HEK293 (cell line): Measurements from ENCODE around the gene GSG1L.

Source experiments
- CTCF ChIA-PET: fragments of 350-600 bp; formaldehyde crosslinking; extraction: SDS; loops from one replicate; lab custom pipeline; 2021; ENCODE audit warnings: antibody characterized with exemption; lab: Yijun Ruan, JAX
- POLR2A ChIA-PET: fragments of 300-600 bp; formaldehyde crosslinking; extraction: SDS; loops from one replicate; lab custom pipeline; 2020; ENCODE audit warnings: antibody characterized with exemption, inconsistent platforms; lab: Yijun Ruan, JAX
- H3K27ac ChIP-seq: fragments of 200-500 bp; sonication (Bioruptor generic); 2 replicates; pipeline ENCODE4 v1.5.1; 2014; ENCODE audit warnings: low read depth, low read length, control low read depth, inconsistent platforms; ENCODE audit errors: extremely low read depth
- H3K36me3 ChIP-seq, 2 experiments: fragments of 200-500 bp in 1 of 2; sonication (Bioruptor generic) in 1 of 2; 1 replicate in 1 of 2; 2 replicates in 1 of 2; pipeline ENCODE4 v1.5.1; 2014 to 2017; ENCODE audit warnings: inconsistent platforms in 2 of 2, low read length in 2 of 2; ENCODE audit not compliant: control insufficient read depth in 2 of 2, insufficient read depth in 1 of 2
- H3K4me1 ChIP-seq: fragments of 200-500 bp; sonication (Bioruptor generic); 2 replicates; pipeline ENCODE4 v1.5.1; 2014; ENCODE audit warnings: mild to moderate bottlenecking, low read length, inconsistent platforms; ENCODE audit not compliant: control insufficient read depth, insufficient read depth
- H3K4me3 ChIP-seq: 2 replicates; pipeline ENCODE4 v1.5.1; 2011; ENCODE audit warnings: low read depth, mild to moderate bottlenecking, control low read depth, low read length, moderate library complexity
- H3K9me3 ChIP-seq: fragments of 200-500 bp; sonication (Bioruptor generic); 2 replicates; pipeline ENCODE4 v1.5.1; 2014; ENCODE audit warnings: low read depth, low read length, inconsistent platforms; ENCODE audit not compliant: control insufficient read depth, insufficient read depth
- GLI2 ChIP-seq: fragments of 450-650 bp; formaldehyde crosslinking; IDR thresholded peaks from 2 replicates; pipeline ENCODE4; 2017; ENCODE audit warnings: missing biosample characterization, missing genetic modification characterization, low read depth, borderline replicate concordance
- GLIS2 ChIP-seq: fragments of 450-650 bp; formaldehyde crosslinking; IDR thresholded peaks from 2 replicates; pipeline ENCODE4 v1.5.1; 2016; ENCODE audit warnings: missing biosample characterization, missing genetic modification characterization
- ZNF366 ChIP-seq: fragments of 450-650 bp; formaldehyde crosslinking; conservative IDR thresholded peaks from 2 replicates; pipeline ENCODE4 v1.5.1; 2016; ENCODE audit warnings: missing biosample characterization, missing genetic modification characterization
- ZNF404 ChIP-seq: fragments of 450-650 bp; formaldehyde crosslinking; IDR thresholded peaks from 2 replicates; pipeline ENCODE4 v1.5.1; 2017; ENCODE audit warnings: missing biosample characterization, missing genetic modification characterization
- ZNF423 ChIP-seq: fragments of 450-650 bp; formaldehyde crosslinking; IDR thresholded peaks from 2 replicates; pipeline ENCODE4 v1.5.1; 2016; ENCODE audit warnings: missing biosample characterization, missing genetic modification characterization
- ZNF426 ChIP-seq: fragments of 450-650 bp; formaldehyde crosslinking; IDR thresholded peaks from 2 replicates; pipeline ENCODE4 v1.5.1; 2017; ENCODE audit warnings: missing biosample characterization, missing genetic modification characterization, mild to moderate bottlenecking, inconsistent platforms, moderate library complexity
- ZNF544 ChIP-seq: fragments of 450-650 bp; formaldehyde crosslinking; IDR thresholded peaks from 2 replicates; pipeline ENCODE4 v1.5.0; 2017; ENCODE audit warnings: missing biosample characterization, missing genetic modification characterization
- ZNF561 ChIP-seq: fragments of 450-650 bp; IDR thresholded peaks from 2 replicates; pipeline ENCODE4 v1.5.1; 2018; ENCODE audit warnings: missing biosample characterization, missing genetic modification characterization, borderline replicate concordance
- ZNF571 ChIP-seq: fragments of 450-650 bp; formaldehyde crosslinking; IDR thresholded peaks from 2 replicates; pipeline ENCODE4 v1.5.0; 2017; ENCODE audit warnings: missing biosample characterization, missing genetic modification characterization
- ZNF610 ChIP-seq: fragments of 450-650 bp; formaldehyde crosslinking; IDR thresholded peaks from 2 replicates; pipeline ENCODE4 v1.5.1; 2016; ENCODE audit warnings: missing biosample characterization, missing genetic modification characterization, borderline replicate concordance
- ZNF623 ChIP-seq: fragments of 450-650 bp; formaldehyde crosslinking; IDR thresholded peaks from 2 replicates; pipeline ENCODE4 v1.5.1; 2016; ENCODE audit warnings: missing biosample characterization, missing genetic modification characterization
- ZNF658 ChIP-seq: fragments of 450-650 bp; formaldehyde crosslinking; IDR thresholded peaks from 2 replicates; pipeline ENCODE4; 2016; ENCODE audit warnings: missing biosample characterization, missing genetic modification characterization
- TF ChIP-seq, protein P1 (sequence below): fragments of 450-650 bp; formaldehyde crosslinking; IDR thresholded peaks from 2 replicates; pipeline ENCODE4 v1.5.1; 2016; ENCODE audit warnings: missing biosample characterization, missing genetic modification characterization, low read depth
- TF ChIP-seq, protein P2 (sequence below): fragments of 450-650 bp; formaldehyde crosslinking; optimal IDR thresholded peaks from 2 replicates; pipeline ENCODE3; 2016; ENCODE audit warnings: missing biosample characterization, mild to moderate bottlenecking, missing genetic modification characterization
- TF ChIP-seq, protein P3 (sequence below): fragments of 450-650 bp; formaldehyde crosslinking; IDR thresholded peaks from 2 replicates; pipeline ENCODE4 v1.5.1; 2016; ENCODE audit warnings: missing biosample characterization, missing genetic modification characterization
- TF ChIP-seq, protein P4 (sequence below): fragments of 450-650 bp; formaldehyde crosslinking; IDR thresholded peaks from 2 replicates; pipeline ENCODE4 v1.5.1; 2017; ENCODE audit warnings: missing biosample characterization, missing genetic modification characterization
- TF ChIP-seq, protein P5 (sequence below): fragments of 450-650 bp; formaldehyde crosslinking; IDR thresholded peaks from 2 replicates; pipeline ENCODE4 v1.5.1; 2017; ENCODE audit warnings: missing biosample characterization, missing genetic modification characterization

GSG1L gene

DNA sequence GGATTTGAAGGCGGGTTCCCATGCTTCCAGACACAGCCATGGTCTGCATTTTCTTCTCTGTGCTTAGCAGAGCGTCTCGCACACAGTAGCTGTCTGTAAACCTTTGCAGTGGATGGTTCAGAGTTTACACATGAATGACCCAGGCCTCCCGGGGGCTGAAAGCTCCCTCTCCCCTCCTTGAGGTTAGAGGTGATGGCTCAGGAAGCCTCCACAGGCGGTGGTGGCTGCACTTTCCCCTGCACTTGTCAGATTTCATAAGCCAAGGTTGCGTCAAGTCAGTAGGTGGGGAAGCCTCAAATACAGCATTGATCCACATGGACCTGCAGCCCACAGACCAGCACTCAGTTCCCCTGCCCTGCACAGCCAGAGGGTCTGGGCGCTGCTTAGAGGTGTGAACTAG, 301.7 kb downstream of the GSG1L start:
- H3K36me3 ChIP-seq, result peaks cover 0 to 21% of the 10 kb centered on the region in 2 experiments; a peak in 1 of 3 replicates
- H3K9me3 ChIP-seq, result no peaks in the 10 kb centered on the region
- TF ChIP-seq, protein P1, sequence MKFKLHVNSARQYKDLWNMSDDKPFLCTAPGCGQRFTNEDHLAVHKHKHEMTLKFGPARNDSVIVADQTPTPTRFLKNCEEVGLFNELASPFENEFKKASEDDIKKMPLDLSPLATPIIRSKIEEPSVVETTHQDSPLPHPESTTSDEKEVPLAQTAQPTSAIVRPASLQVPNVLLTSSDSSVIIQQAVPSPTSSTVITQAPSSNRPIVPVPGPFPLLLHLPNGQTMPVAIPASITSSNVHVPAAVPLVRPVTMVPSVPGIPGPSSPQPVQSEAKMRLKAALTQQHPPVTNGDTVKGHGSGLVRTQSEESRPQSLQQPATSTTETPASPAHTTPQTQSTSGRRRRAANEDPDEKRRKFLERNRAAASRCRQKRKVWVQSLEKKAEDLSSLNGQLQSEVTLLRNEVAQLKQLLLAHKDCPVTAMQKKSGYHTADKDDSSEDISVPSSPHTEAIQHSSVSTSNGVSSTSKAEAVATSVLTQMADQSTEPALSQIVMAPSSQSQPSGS (tag by site-specific recombination), result no peak
- no peak for TF ChIP-seq ZNF658 (tag by site-specific recombination)
- no peak for TF ChIP-seq ZNF544 (tag by site-specific recombination)
- TF ChIP-seq, protein P2, sequence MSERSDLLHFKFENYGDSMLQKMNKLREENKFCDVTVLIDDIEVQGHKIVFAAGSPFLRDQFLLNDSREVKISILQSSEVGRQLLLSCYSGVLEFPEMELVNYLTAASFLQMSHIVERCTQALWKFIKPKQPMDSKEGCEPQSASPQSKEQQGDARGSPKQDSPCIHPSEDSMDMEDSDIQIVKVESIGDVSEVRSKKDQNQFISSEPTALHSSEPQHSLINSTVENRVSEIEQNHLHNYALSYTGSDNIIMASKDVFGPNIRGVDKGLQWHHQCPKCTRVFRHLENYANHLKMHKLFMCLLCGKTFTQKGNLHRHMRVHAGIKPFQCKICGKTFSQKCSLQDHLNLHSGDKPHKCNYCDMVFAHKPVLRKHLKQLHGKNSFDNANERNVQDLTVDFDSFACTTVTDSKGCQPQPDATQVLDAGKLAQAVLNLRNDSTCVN (tag by site-specific recombination), result no peak
- TF ChIP-seq GLI2 (tag by site-specific recombination), result no peak
- TF ChIP-seq, protein P3, sequence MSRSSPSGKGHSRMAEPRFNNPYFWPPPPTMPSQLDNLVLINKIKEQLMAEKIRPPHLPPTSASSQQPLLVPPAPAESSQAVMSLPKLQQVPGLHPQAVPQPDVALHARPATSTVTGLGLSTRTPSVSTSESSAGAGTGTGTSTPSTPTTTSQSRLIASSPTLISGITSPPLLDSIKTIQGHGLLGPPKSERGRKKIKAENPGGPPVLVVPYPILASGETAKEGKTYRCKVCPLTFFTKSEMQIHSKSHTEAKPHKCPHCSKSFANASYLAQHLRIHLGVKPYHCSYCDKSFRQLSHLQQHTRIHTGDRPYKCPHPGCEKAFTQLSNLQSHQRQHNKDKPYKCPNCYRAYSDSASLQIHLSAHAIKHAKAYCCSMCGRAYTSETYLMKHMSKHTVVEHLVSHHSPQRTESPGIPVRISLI (tag by site-specific recombination), result no peak
- TF ChIP-seq ZNF426 (tag by site-specific recombination), result no peak
- no peak for TF ChIP-seq ZNF423 (tag by site-specific recombination)
- TF ChIP-seq ZNF561 (tag by site-specific recombination), result no peak
- TF ChIP-seq, protein P4, sequence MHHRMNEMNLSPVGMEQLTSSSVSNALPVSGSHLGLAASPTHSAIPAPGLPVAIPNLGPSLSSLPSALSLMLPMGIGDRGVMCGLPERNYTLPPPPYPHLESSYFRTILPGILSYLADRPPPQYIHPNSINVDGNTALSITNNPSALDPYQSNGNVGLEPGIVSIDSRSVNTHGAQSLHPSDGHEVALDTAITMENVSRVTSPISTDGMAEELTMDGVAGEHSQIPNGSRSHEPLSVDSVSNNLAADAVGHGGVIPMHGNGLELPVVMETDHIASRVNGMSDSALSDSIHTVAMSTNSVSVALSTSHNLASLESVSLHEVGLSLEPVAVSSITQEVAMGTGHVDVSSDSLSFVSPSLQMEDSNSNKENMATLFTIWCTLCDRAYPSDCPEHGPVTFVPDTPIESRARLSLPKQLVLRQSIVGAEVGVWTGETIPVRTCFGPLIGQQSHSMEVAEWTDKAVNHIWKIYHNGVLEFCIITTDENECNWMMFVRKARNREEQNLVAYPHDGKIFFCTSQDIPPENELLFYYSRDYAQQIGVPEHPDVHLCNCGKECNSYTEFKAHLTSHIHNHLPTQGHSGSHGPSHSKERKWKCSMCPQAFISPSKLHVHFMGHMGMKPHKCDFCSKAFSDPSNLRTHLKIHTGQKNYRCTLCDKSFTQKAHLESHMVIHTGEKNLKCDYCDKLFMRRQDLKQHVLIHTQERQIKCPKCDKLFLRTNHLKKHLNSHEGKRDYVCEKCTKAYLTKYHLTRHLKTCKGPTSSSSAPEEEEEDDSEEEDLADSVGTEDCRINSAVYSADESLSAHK (tag by site-specific recombination), result no peak
- no peak for TF ChIP-seq ZNF366 (tag by site-specific recombination)
- TF ChIP-seq ZNF610 (tag by site-specific recombination), result no peak
- no peak for TF ChIP-seq ZNF571 (tag by site-specific recombination)
- H3K4me1 ChIP-seq, result no peaks in the 10 kb centered on the region
- H3K4me3 ChIP-seq, result no peak overlapping the region
- ChIA-PET CTCF (interaction anchor here (0.6 kb wide), 1 partner anchor 18 kb away, joined by 5 read pairs; no protein-coding TSS in a partner anchor), POLR2A (no interaction called here)
- H3K27ac ChIP-seq, result no peak overlapping the region

DNA sequence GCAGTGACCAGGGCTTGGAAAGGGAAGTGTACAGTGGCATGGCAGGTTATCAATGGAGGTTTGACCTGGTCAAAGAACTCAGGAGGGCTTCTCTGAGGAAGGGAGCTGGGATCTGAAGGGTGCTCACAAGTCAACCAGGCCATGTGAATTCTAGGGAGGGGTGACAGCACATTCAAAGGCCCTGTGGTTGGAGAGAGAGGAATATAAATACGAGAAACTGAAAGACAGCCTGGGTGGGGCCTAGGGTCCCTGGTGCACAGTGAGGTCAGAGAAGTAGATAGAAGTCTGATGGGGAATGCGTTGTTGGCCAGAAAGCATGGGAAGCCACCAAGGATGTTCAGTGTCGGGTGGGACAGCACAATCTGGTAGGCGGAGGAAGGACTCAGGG, 302.7 kb downstream of the GSG1L start:
- H3K9me3 ChIP-seq, result no peaks in the 10 kb centered on the region
- no peak for TF ChIP-seq GLIS2
- peak; percentile 77 for TF ChIP-seq ZNF623 (tag by site-specific recombination)
- no peak for TF ChIP-seq ZNF404 (tag by site-specific recombination)
- TF ChIP-seq, protein P5, sequence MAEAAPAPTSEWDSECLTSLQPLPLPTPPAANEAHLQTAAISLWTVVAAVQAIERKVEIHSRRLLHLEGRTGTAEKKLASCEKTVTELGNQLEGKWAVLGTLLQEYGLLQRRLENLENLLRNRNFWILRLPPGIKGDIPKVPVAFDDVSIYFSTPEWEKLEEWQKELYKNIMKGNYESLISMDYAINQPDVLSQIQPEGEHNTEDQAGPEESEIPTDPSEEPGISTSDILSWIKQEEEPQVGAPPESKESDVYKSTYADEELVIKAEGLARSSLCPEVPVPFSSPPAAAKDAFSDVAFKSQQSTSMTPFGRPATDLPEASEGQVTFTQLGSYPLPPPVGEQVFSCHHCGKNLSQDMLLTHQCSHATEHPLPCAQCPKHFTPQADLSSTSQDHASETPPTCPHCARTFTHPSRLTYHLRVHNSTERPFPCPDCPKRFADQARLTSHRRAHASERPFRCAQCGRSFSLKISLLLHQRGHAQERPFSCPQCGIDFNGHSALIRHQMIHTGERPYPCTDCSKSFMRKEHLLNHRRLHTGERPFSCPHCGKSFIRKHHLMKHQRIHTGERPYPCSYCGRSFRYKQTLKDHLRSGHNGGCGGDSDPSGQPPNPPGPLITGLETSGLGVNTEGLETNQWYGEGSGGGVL, result no peak
- TF ChIP-seq, all 188 proteins: peak for 1
- peaks cover 0 to 21% of the 10 kb centered on the region in 2 experiments; a peak in 1 of 3 replicates for H3K36me3 ChIP-seq
- H3K27ac ChIP-seq, result no peak overlapping the region
- H3K4me3 ChIP-seq, result no peak overlapping the region
- POLR2A ChIA-PET, result no interaction called here
- H3K4me1 ChIP-seq, result no peaks in the 10 kb centered on the region
- CTCF ChIA-PET, result no interaction called here
